Measurements from ENCODE around the gene ADGRG1. TPM values are rescaled to one million over a fixed set of nuclear protein-coding genes. Genes with fewer than 3 reads are reported as not detected.
A peak's percentile ranks its signal among the peaks of the same experiment; 100 is the strongest.

Gene ADGRG1
- total and polyA plus RNA-seq, 12 donors, result 1.8 to 69.9 (median 41.4) TPM

DNA sequence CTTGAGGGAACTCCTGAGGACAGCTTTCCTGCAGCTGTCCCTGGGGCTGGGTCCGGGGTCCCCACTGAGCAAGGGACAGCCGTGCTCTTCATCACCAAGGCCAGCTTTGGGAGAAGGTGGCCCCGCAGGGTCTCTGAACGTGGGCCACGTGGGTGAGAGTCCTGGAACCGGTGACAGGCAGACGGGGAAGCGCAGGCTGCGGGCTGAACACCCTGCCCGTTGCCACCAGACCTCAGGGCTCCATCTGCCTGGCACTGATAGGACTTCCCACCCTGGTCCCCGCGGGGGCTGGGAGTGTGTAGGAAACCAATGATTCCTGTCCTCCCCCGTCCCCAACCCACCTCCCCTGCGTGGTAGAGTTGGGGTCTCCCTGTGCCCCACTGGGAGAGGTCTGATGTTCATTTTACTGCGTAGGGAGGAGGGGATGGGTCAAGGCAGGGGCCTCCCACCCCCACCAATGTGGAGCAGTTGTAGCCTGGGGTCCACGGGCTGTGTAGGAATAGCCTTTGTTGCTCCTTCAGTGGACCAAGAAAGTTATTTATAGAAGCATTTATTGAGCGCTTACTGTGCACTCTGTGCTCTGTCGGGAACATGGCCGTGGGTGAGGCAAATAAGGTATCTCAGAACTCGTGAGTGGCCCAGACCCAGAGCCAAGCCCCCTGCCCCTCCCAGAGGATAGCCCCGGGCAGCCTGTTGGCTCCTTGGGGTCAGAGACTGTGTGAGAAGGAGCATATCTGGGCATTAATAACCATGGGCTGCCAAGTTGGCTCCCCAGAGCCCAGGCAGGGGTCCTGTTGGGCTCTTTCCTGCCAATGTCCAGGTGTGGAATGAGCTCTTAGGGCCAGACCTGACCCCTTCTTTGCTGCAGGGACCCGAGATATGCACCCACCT is 1.3 kb downstream of the ADGRG1 start:
- TF ChIP-seq, protein P1, sequence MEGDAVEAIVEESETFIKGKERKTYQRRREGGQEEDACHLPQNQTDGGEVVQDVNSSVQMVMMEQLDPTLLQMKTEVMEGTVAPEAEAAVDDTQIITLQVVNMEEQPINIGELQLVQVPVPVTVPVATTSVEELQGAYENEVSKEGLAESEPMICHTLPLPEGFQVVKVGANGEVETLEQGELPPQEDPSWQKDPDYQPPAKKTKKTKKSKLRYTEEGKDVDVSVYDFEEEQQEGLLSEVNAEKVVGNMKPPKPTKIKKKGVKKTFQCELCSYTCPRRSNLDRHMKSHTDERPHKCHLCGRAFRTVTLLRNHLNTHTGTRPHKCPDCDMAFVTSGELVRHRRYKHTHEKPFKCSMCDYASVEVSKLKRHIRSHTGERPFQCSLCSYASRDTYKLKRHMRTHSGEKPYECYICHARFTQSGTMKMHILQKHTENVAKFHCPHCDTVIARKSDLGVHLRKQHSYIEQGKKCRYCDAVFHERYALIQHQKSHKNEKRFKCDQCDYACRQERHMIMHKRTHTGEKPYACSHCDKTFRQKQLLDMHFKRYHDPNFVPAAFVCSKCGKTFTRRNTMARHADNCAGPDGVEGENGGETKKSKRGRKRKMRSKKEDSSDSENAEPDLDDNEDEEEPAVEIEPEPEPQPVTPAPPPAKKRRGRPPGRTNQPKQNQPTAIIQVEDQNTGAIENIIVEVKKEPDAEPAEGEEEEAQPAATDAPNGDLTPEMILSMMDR (IDR thresholded peaks at IDR 0.05), result no peak
- TF ChIP-seq POLR2A (IDR thresholded peaks at IDR 0.05), result no peak
- 59 to 67% (median 63%) methylated on average over 5 to 22 of the region's 22 CpGs for WGBS, 4 donors
- H3K27ac ChIP-seq, result peak overlapping the region in 2 of 5 donors; percentile 21 to 89

DNA sequence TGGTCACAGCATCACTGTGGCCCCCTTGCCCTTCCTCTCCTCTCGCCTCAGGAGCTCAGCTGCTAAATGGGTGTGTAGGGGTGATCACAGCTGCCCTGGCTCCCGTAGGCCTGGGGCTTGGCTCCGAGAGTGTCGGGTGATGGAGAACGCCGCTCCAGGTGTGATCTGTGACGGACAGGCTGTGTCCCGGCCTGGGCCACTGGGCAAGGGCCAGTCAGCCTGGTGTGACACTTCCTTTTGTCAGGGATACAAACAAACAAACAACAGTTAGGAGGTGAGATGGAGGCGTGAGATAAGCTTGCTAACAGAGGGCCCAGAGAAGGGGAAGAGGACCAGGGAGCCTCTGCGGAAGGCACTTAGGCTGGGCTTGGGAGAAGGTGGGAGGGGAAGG is 2.0 kb downstream of the ADGRG1 start:
- no peaks in the 10 kb centered on the region for H3K27me3 ChIP-seq
- H3K36me3 ChIP-seq (replicated peaks in 1 of 2), result no peaks in the 10 kb centered on the region
- no peak for DNase-seq
- H3K9me3 ChIP-seq (replicated peaks in 1 of 3), result no peaks in the 10 kb centered on the region
- WGBS, 4 donors, result 69 to 77% (median 75%) methylated on average over 5 to 10 of the region's 10 CpGs
- peak overlapping the region in 2 of 5 donors; percentile 21 to 89 for H3K27ac ChIP-seq
- no peak for TF ChIP-seq POLR2A (IDR thresholded peaks at IDR 0.05)
- TF ChIP-seq, protein P1 (IDR thresholded peaks at IDR 0.05), result no peak
- peaks cover 11 to 26% of the 10 kb centered on the region in 2 donors for H3K4me1 ChIP-seq (replicated peaks in 1 of 2)
- intact Hi-C loops (cut with DNase I), result no loop called here
- H3K4me3 ChIP-seq, result peak overlapping the region in 1 of 4 donors; percentile 52

More for the DNA sequence above, 1.3 kb downstream of the ADGRG1 start:
- peaks cover 11 to 25% of the 10 kb centered on the region in 2 donors for H3K4me1 ChIP-seq (replicated peaks in 1 of 2)
- peak in 1 of 7 donors; percentile 24 for DNase-seq
- H3K4me3 ChIP-seq, result peak overlapping the region in 1 of 4 donors; percentile 52
- no peaks in the 10 kb centered on the region for H3K9me3 ChIP-seq (replicated peaks in 1 of 3)
- H3K27me3 ChIP-seq, result no peaks in the 10 kb centered on the region
- H3K36me3 ChIP-seq (replicated peaks in 1 of 2), result no peaks in the 10 kb centered on the region
- intact Hi-C loops (cut with DNase I), result no loop called here

DNA sequence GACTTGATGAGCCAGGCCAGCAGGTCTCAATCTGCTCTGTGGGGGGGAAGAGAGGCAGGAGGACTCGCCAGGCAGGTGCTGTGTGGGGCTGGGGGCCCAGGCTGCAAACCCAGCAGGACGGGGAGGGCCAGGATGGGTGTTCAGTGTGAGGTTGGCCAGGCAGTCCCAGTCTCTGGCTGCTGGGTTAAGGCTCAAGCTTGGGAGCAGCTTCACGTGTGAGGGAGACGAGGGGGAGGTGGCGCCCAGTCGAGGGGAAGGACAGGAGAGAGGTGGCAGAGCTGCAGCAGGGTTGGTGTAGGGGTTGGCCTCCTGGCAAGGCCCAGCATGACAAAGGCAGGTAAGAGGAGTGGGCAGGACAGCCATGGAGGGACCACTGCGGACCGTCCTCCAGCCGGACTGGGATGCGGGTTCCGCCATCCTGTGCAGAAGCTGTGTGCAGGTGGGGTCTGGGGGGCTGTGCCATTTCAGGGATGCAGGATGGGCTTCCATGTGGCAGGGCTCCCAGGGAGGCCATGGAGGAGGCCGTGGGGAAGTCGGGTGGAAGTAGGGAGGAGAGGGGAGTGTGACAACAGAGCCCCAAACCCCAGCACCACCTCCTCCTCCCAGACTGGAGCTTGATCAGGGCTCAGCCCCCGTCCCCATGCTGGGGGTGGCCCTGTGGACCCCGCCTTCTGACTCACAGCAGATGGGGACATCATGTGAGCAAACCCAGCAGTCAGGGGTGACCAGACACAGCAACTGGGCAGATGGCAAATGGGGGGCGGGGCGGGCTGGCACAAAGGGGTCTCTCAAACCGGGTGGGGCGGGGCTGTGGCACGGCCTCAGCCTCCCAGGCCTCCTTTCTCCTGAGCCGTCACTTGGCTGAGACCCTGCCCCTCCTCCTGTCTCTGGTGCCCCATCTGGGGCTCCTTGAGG is 2.8 kb downstream of the ADGRG1 start:
- TF ChIP-seq, protein P1 (IDR thresholded peaks at IDR 0.05), result no peak
- no peak for TF ChIP-seq POLR2A (IDR thresholded peaks at IDR 0.05)
- Histone ChIP-seq H3K4me3 (no peak overlapping the region), H3K27ac (peak overlapping the region in 1 of 5 donors; percentile 43), H3K27me3 (no peaks in the 10 kb centered on the region), H3K4me1 (replicated peaks in 1 of 2) (peaks cover 11 to 32% of the 10 kb centered on the region in 2 donors), H3K9me3 (replicated peaks in 1 of 3) (no peaks in the 10 kb centered on the region), H3K36me3 (replicated peaks in 1 of 2) (no peaks in the 10 kb centered on the region)
- WGBS, 4 donors, result 80 to 84% (median 81%) methylated on average over 17 to 21 of the region's 21 CpGs
- intact Hi-C loops (cut with DNase I), result no loop called here
- DNase-seq, result no peak

DNA sequence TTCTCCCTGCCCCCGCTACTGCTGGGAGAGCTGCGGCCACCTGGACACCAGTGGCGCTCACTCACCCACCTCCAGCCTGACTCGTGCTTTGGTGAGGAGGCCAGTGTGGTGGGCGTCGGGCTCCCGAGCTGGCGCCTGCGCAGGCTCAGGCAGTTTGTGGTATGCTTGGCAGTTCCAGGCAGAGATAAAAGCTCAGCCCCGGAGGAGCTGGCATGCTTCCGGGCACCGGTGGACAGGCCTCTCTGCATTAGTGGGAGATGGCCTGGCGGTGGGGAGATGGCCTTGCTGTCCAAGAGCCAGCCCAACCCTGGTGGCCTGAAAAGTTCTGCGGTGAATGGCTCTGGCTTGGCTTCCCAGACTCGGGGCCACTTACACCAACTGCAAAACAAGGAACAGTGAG is 4.1 kb downstream of the ADGRG1 start:
- H3K27ac ChIP-seq, result no peak overlapping the region
- no peaks in the 10 kb centered on the region for H3K27me3 ChIP-seq
- intact Hi-C loops (cut with DNase I), result no loop called here
- H3K9me3 ChIP-seq (replicated peaks in 1 of 3), result no peaks in the 10 kb centered on the region
- peak in 4 of 7 donors; percentile 36 to 70 (median 61) for DNase-seq
- WGBS, 4 donors, result 75 to 85% (median 76%) methylated on average over 6 to 15 of the region's 15 CpGs
- peaks cover 12 to 45% of the 10 kb centered on the region in 2 donors for H3K4me1 ChIP-seq (replicated peaks in 1 of 2)
- no peaks in the 10 kb centered on the region for H3K36me3 ChIP-seq (replicated peaks in 1 of 2)
- H3K4me3 ChIP-seq, result no peak overlapping the region
- TF ChIP-seq, protein P1 (IDR thresholded peaks at IDR 0.05), result no peak
- no peak for TF ChIP-seq POLR2A (IDR thresholded peaks at IDR 0.05)
